NCI-H345 treated with DMSO at 0.1 percent for 48 hours (cell line): ENCODE measurements around the gene SENP6.

ENCODE experiments used
- DNase-seq: peaks from one replicate; lab custom pipeline; 2025; ENCODE audit not compliant: unreplicated experiment; lab: John Stamatoyannopoulos, UW

Gene SENP6

DNA sequence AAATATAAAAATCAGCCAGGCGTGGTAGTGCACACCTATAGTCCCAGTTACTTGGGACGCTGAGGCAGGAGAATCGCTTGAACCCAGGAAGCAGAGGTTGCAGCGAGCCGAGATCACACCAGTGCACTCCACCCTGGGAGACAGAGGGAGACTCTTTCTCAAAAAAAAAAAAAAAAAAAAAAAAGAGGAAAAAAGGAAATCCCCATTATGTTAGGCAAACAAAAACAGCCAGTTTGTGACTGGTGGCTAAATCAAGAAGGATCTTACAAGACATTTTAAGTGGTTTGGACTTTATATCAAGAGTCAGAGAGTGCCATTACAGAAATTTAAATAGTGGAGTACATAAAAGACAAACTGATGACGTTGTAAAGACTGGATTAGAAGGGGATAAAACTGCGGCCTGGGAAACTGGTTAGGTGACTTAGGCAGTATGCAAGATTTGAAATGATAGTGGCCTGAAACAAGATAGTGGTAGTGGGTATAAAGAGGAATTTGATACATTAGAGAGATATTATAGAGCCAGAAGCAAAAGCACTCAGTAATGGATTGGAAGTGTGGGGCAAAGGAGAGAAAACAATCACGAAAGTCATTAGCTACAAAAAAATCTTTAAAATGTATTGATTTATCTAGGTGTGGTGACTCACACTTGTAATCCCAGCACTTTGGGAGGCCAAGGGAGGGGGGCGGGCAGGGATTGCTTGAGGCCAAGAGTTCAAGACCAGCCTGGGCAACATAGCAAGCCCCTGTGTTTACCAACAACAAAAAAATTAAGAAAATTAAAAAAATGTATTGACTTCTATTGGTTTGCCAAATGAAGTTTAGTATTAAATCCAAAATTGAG is 145.7 kb downstream of the SENP6 start:
- no peak for DNase-seq

DNA sequence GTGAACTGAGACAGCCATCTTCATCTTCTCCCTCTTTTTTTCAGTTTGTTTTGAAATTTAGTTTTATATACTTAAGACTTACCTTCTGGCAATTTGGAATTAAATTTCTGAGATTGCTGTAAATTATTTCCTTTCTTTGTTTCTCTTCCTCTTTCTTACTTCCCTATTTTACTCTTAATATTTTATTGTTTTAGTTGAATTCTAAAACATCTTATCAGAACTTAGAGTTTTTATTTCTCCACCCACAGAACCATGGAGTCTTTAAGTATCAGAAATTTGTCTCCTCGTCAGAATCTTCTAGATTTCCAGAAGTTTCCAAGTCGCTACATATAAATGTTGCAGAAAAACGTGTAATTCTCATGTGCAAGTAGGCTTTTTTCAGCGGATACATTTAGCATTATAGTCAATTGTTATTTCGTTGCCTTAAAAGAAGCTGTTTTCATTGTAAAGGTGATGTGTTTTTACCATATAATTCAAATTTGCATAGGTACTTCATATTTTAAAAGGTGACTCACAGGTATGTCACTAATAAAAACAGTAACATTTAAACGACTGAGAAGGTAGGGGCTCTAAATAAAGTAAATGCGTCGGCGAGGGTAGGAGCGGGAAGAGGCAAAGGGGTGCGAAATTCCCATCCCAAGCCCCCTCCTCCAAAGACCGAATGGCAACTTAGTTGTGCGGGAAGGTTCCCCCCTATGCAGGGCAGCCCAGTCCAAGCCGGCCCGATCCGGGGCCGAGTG is 146.5 kb downstream of the SENP6 start:
- no peak for DNase-seq

DNA sequence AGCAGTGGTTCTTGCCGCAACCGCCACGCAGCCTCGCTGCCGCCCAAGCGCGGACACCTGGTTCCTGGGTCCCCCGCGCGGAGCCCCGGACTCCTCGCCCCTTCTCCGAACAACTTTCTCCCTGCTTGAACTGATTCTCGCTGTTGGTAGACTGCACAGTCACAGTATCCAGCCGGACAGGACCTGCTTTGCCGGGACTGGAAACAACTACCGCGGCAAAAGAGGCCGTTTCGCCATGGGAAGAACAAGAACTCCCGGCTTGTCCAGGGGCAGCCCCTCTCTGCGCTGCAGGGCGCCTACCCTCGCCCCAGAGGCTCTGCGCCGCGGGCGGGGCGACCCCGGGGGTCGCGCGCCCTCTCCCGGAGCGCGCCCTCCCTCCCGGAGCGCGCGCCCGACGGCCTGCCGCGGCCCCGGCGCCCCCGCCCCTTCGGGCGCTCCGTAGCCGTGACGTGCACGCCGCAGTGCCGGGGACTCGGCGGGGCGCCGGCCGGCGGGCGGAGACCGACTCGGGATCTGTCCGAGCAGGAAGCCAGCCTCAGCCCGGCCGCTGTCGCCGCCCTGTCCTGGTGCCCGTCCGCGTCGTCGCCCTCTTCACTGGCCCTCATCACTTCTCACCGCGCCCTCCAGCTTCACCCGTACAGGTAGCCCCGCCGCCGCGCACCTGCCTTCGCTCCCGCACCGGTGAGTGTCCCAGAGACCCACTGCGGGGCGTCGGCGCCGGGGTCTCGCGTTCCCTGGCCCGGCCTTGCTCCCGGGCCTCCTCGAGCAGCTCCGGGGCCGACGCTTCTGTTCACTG is 147.3 kb downstream of the SENP6 start, which contains the start of gene MYO6:
Gene MYO6, plus strand, starts transcription at position 497 of the 796 bp plus-strand sequence. CDS start 68,309 bp downstream, outside the sequence.
- peak; percentile 37 for DNase-seq

DNA sequence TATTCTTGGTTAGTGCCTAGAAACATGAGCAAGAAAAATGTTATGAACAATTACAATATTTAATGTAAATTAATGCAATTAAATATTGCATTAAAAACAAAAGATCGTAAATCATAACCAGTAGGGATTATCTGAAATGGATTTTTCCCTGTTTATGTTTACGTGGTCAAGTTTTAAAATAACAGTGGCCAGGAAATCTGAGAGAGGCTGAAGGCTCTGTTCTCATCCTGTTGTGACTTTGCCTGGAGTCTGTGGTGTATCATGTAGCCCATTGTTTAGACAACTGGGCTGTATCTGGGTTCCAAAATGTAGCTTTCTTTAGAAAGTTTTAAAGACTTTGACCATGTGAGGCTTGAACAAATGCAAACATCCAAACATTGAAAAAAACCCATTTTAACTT is 149.8 kb downstream of the SENP6 start:
- no peak for DNase-seq

DNA sequence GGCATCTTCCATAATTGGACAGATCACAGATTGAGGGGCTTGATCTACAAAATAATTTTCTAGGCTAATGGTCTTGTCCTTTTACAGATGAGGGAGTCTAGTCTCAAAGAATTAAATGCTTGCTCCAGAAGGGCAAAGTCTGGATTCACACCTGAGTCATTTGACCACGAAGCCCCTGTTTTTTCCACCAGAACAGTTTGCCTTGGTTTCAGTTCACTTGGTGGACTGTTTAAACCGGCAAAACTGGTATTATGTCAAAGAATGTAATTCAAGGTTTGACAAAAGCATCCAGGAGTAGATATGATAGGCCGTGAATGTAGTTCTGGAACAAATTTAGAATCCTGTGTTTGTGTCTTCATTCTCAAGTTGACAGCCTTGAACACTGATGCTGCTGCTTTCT is 150.7 kb downstream of the SENP6 start:
- no peak for DNase-seq

DNA sequence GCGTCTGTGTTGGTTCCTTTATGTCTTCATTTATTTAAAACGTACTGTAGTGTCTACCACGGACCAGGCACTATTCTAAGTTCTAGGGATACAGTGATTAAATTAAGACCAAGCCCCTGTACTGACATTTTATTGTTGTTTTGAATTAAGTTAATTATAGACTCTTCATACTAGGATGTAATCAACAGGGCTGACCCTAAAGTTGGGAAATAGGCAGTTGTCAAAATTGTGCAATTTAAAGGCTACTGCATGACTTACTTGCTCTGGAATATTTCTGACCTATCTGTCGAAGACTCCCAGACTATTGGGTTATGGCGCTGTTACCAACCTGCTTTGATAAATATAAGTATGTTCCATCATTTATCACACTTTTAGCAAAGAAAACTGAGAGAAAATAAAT is 154.0 kb downstream of the SENP6 start:
- no peak for DNase-seq

DNA sequence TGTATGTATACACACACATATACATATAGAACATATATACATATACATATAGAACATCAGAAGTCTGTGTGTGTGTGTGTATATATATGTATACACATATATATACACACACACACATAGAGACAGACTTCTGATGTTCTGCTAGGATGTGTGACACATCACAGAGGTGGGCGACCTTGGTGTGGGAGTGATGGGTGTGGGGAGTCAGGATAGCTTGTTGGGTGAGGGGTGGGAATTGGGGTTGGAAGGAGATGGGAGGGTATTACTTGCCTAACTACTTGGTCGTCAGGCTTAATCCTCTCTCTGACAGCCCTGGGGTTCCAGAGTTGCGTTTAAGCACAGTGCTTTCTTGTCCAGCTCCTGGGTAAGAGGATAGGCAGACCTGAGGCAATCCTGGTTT is 155.6 kb downstream of the SENP6 start:
- DNase-seq = no peak

DNA sequence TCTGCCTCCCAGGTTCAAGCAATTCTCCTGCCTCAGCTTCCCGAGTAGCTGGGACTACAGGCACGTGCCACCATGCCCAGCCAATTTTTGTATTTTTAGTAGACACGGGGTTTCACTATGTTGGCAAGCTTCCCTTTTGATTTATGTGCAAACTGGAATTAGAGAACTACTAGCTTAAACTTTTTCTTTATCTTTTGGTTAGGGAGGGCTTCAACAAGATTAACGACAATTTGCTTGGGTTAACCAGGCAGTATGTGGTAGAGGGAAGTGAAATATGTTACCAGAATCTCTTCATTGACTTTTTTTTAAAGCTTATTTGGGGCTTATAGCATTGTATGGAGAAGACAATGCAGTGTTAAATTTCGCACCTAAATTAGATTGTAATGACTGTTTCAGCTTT is 156.4 kb downstream of the SENP6 start:
- DNase-seq = no peak

DNA sequence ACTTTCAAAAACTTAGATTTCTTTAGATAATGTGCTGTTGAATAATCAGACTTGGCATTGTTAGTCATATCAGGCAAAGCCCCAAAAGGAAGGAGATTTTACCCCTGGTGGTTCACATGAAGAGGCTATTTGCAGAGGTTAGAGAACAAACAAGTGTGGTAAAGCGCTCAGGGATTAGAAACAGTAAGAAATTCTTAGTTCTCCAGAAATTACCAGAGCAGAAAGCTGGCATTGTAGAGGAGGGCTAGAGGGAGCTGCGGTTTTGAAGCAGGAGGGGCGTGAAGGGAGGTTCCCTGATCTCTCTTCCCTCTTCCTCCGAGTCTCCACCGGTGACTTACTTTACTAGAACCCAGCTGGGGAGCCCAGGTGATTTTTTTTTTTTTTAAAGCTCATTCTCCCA is 157.5 kb downstream of the SENP6 start:
- DNase-seq = no peak

DNA sequence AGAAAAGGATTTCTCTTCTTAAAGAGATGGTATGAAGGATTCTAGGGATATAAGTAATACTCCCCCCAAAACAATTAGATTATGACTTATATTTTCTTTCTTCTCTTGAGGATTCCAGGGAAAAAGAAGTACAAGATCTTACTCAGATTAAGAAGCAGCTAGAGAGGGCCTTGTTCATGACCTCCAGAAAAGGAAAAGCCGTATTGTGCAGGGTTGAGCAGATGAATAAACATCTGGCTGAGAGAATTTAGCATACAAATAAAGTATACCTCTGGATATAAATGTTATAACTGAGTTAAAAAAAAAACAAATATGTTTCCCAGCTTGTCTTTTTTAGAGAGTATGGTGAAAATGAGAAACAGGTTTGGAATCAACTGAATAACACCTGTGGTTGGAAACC is 158.6 kb downstream of the SENP6 start:
- no peak for DNase-seq

DNA sequence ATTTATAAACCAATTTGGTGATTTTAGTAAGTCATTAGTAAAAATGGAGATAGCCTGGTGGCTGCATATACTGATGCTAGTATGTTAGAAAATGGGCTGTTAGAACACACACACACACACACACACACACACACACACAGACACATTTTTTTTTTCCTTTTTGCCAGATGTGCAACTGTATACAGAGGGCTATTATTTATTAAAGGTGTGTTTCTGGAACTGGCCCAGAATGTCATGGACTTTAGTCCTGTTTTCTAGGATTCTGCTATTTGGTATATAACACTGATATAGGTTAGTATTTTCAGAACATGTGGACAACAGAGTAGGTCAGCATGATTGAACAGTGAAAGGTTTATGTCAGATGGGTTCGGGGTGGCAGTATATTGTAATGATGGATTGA is 159.8 kb downstream of the SENP6 start:
- no peak for DNase-seq

DNA sequence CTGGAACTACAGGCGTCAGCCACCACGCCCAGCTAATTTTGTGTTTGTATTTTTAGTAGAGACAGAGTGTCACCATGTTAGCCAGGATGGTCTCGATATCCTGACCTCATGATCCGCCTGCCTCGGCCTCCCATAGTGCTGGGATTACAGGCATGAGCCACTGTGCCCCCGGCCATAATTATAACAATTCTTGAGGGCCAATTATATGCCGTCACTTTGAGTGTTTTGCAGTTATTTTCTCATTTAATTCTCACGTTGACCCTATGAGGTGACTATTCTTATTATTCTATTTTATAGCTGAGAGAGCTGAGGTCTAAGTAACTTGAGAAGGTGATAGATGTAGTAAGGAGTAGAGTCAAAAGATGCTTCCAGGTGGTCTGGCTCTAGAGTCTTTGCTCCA is 160.4 kb downstream of the SENP6 start:
- DNase-seq = no peak

DNA sequence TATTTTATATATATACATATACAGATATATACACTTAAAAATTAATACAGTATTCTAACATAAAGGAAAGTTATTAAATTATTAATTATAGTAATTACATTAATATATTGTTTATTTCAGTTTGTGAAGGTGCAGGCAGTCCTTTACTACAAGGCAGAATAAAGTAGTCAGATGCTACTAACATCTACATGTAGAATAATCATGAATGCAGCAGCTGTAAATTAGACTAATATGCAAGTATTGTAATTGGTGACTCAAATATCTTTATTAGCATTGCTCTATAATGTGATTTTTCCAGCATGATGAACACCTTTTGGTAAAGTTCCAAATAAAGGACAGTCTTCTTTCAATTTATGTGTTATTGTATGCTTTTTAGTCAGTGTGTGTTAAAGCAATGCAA is 164.7 kb downstream of the SENP6 start:
- DNase-seq = no peak
